Effector memory CD4-positive, alpha-beta T cell (primary cell): Measurements from ENCODE around the gene TPX2.
"Not testable (repeated sequence)": the region's sequence is repeated elsewhere in the genome, so short reads cannot be mapped to it uniquely, and the experiment has no call there.

Experiments used
- DNase-seq, 3 donors: peaks; one replicate each; pipeline ENCODE4 v3.0.0-alpha.2; 2020
- H3K27ac ChIP-seq: 2 replicates; pipeline ENCODE4 v1.7.0; 2013; ENCODE audit warnings: mild to moderate bottlenecking, low read length, moderate library complexity; ENCODE audit not compliant: insufficient read depth, poor library complexity, severe bottlenecking
- H3K27me3 ChIP-seq: replicated peaks from 2 replicates; pipeline ENCODE4 v1.7.0; 2013; ENCODE audit warnings: mild to moderate bottlenecking, low read length; ENCODE audit not compliant: insufficient read depth, control insufficient read depth, poor library complexity, severe bottlenecking
- H3K36me3 ChIP-seq: 2 replicates; pipeline ENCODE4 v1.7.0; 2013; ENCODE audit warnings: mild to moderate bottlenecking, low read length, moderate library complexity; ENCODE audit not compliant: control insufficient read depth, insufficient read depth
- H3K4me1 ChIP-seq: 2 replicates; pipeline ENCODE4 v1.7.0; 2013; ENCODE audit warnings: low read length, mild to moderate bottlenecking; ENCODE audit not compliant: control insufficient read depth, insufficient read depth, poor library complexity, severe bottlenecking
- H3K4me3 ChIP-seq: 2 replicates; pipeline ENCODE4 v1.7.0; 2013; ENCODE audit warnings: low read length, low read depth, mild to moderate bottlenecking; ENCODE audit not compliant: insufficient read depth, poor library complexity, severe bottlenecking
- H3K9me3 ChIP-seq: 2 replicates; pipeline ENCODE4 v1.7.0; 2013; ENCODE audit warnings: mild to moderate bottlenecking, low read length, moderate library complexity; ENCODE audit not compliant: control insufficient read depth

TPX2 gene

DNA sequence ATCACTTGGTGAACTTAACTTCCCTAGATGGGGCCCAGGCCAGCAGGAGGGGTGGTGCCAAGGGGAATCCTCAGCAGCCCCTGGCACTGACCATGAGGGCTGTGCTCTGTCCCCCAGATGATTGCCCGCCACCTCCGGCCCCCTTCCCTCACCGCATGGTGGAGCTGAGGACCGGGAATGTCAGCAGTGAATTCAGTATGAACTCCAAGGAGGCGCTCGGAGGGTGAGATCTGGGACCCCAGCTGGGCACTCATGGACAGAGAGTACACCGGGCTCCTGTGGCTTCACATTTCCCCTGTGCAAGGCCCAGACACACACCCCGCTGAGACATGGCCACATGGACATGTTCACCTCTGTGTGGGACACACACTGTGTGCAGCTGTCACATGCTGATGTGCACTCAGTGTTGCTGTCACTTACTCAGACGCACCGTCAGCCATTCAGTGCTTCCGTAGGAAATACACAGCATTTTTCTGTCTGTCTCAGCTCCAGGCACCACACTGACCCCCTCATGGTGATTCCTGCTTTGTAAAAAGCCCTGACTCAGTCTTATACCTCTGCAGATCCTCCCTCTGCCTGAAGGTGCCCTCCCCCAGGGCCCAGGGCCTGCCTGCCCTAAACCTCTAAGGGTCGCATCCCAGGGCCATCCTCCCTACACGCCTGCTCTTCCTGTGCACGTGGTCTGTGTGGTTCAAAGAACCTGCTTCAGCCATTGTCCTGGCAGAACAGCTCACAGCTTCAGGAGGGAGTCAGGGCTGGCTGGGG lies 84.5 kb downstream of the TPX2 start:
- H3K27me3 ChIP-seq: no peaks in the 10 kb centered on the region
- peaks cover 3% of the 10 kb centered on the region for H3K4me1 ChIP-seq
- DNase-seq: no peak
- no peaks in the 10 kb centered on the region for H3K36me3 ChIP-seq
- H3K4me3 ChIP-seq: no peak overlapping the region
- H3K27ac ChIP-seq: no peak overlapping the region
- no peaks in the 10 kb centered on the region for H3K9me3 ChIP-seq

- H3K9me3 ChIP-seq: no peaks in the 10 kb centered on the region
- no peaks in the 10 kb centered on the region for H3K36me3 ChIP-seq
- DNase-seq: no peak
- H3K4me1 ChIP-seq: peaks cover 3% of the 10 kb centered on the region
- no peaks in the 10 kb centered on the region for H3K27me3 ChIP-seq
- no peak overlapping the region for H3K4me3 ChIP-seq
- H3K27ac ChIP-seq: no peak overlapping the region
Measured at GRCh38 chr20:31824125-31824485, 85.0 kb downstream of the TPX2 start.

GRCh38 chr20:31824554-31825313 lies 85.6 kb downstream of the TPX2 start:
- no peaks in the 10 kb centered on the region for H3K9me3 ChIP-seq
- no peaks in the 10 kb centered on the region for H3K36me3 ChIP-seq
- H3K27me3 ChIP-seq: no peaks in the 10 kb centered on the region
- peaks cover 3% of the 10 kb centered on the region for H3K4me1 ChIP-seq
- H3K27ac ChIP-seq: no peak overlapping the region
- no peak for DNase-seq
- no peak overlapping the region for H3K4me3 ChIP-seq

DNA sequence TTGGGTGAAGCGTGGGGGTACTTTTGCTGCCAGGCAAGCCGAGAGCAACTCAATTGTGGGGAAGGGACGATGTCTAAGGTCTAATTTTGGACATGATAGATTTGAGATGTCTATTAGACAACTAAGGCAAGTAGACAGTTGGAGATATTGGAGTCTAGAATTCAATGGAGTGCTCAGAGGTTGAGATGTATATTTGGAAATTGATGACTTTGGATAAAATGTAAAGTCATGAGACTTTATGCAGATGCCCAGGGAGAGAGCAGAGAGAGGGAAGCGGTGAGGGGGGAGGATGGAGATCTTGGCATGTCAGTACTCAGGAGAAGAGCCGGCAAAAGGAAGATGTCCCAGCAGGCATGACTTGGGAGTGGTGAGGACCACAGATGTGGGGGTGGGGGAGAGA lies 87.0 kb downstream of the TPX2 start:
- Histone ChIP-seq H3K4me1 (peaks cover 3% of the 10 kb centered on the region), H3K27ac (no peak overlapping the region), H3K4me3 (no peak overlapping the region), H3K27me3 (no peaks in the 10 kb centered on the region), H3K36me3 (no peaks in the 10 kb centered on the region), H3K9me3 (no peaks in the 10 kb centered on the region)
- DNase-seq: no peak

- Histone ChIP-seq H3K27ac (no peak overlapping the region), H3K4me1 (peaks cover 3% of the 10 kb centered on the region)
- DNase-seq: no peak
Measured at GRCh38 chr20:31827059-31827458, 88.0 kb downstream of the TPX2 start.

GRCh38 chr20:31828016-31828415 lies 88.9 kb downstream of the TPX2 start:
- not testable (repeated sequence) for H3K9me3 ChIP-seq

More at GRCh38 chr20:31827059-31827458, 88.0 kb downstream of the TPX2 start:
- no peaks in the 10 kb centered on the region for H3K36me3 ChIP-seq
- H3K27me3 ChIP-seq: no peaks in the 10 kb centered on the region
- no peaks in the 10 kb centered on the region for H3K9me3 ChIP-seq
- no peak overlapping the region for H3K4me3 ChIP-seq

DNA sequence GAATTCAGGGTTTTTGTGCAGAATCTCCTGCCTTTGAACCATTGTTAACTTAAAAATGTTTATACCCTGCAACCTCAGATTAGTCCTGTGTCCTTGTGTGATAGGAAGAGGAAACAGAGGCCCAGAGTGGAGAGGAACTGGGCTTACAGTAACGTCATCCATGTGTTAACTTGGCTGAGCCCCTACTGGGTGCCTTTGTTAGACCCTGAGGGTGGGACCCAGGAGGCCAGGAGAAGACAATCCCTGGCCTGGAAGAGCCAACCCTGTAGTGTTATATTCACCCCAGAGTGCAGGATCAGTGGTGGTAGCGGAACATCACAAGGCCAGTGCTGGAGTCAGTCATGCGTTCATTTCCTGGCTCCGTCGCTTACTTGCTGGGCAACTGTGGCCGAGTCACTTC lies 90.6 kb downstream of the TPX2 start:
- no peak for DNase-seq
- H3K4me1 ChIP-seq: no peaks in the 10 kb centered on the region
- no peaks in the 10 kb centered on the region for H3K9me3 ChIP-seq
- H3K27ac ChIP-seq: no peak overlapping the region
- no peak overlapping the region for H3K4me3 ChIP-seq
- no peaks in the 10 kb centered on the region for H3K36me3 ChIP-seq
- H3K27me3 ChIP-seq: no peaks in the 10 kb centered on the region

More at GRCh38 chr20:31828016-31828415, 88.9 kb downstream of the TPX2 start:
- H3K4me3 ChIP-seq, DNase-seq, H3K27me3 ChIP-seq, H3K4me1 ChIP-seq, H3K27ac ChIP-seq, H3K36me3 ChIP-seq: not testable (repeated sequence)

DNA sequence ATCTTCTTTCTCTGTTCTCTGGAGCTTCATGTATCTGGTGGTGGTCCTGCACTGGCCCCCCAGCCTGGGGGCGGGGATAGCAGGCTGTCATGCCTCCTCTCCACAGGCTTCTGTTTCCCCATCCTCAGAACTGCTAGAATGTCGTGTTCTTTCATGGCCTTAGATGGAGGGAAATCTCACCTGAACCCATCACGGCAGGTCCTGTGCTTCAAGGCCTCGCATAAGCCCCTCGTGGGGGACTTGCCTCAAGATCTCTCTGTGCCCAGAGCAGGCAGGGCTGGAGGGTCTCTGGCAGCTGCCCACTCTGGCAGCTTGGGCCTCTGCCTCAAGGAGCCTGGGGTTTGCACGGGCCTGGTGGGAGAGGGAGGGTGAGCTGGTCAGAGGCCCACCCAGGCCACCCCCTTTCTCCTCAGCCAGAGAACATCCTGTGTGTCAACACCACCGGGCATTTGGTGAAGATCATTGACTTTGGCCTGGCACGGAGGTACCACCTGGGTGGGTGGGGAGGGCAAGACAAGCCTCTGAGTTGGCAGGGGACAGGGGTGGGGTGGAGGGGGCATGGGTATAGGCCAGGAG lies 91.4 kb downstream of the TPX2 start:
- Histone ChIP-seq H3K4me3 (no peak overlapping the region), H3K36me3 (no peaks in the 10 kb centered on the region), H3K4me1 (no peaks in the 10 kb centered on the region), H3K9me3 (no peaks in the 10 kb centered on the region), H3K27me3 (no peaks in the 10 kb centered on the region), H3K27ac (no peak overlapping the region)
- DNase-seq: no peak

DNA sequence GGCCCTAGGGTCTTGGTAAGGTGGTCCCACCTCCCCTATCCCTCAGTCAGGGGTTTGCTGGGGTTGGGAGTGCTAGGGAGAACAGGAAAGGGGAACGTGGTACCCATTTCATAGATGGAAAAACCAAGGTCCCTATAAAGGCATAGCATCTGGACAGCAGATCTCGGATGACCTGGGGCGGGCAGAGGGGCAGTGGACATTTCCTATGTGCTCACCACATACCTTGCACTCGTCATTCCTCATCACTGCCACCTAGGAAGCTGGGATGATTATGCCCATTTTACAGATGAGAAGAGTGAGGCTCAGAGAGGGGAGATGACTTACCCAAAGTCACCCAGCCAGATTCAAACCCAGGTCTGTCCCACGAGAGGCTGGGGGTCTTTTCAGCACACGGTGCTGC lies 92.1 kb downstream of the TPX2 start:
- Histone ChIP-seq H3K27me3 (no peaks in the 10 kb centered on the region), H3K27ac (no peak overlapping the region), H3K4me1 (no peaks in the 10 kb centered on the region), H3K4me3 (no peak overlapping the region), H3K9me3 (no peaks in the 10 kb centered on the region), H3K36me3 (no peaks in the 10 kb centered on the region)
- no peak for DNase-seq

DNA sequence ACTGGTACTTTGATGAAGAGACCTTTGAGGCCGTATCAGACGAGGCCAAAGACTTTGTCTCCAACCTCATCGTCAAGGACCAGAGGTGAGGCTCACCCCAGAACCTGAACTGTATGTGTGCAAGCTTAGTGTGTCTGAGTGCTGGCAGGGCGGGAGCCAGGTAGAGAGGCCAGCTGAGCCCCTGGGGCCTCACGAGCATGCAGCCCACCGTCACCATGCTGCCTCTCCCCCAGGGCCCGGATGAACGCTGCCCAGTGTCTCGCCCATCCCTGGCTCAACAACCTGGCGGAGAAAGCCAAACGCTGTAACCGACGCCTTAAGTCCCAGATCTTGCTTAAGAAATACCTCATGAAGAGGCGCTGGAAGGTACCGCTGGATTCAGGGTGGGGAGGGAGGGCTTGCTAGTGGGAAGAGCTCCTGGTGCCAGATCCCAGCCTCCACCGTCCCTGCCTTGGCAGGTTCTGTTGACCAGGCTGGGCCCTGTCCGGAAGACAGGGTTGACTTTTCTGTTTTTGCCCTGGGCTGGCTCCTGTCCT lies 92.7 kb downstream of the TPX2 start:
- no peak for DNase-seq
- Histone ChIP-seq H3K27me3 (no peaks in the 10 kb centered on the region), H3K36me3 (no peaks in the 10 kb centered on the region), H3K4me3 (no peak overlapping the region), H3K27ac (no peak overlapping the region), H3K9me3 (no peaks in the 10 kb centered on the region), H3K4me1 (no peaks in the 10 kb centered on the region)
